ENCODE measurements around the gene NLRP4.

DNA sequence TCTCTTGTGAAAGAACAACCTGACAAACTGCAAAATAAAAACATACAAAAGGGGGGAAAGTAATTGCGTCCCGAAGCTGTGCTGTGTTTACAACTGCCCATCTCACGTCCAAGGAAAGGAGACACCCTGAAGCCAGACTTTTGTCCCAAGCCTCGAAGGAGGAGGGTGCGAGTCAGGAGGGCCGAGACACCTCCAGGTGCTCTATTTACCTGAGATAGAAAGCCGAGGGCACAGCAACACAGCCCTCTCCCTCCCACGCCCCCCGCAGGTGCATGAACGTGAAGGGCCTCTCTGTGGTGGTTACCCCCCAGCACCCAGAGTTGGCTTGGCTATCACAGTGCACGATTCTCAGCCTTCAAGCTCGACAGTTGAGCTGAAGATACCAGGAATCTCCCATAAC lies 62.6 kb downstream of the NLRP4 start:
- no peak for TF ChIP-seq POLR2A (IDR thresholded peaks at IDR 0.05)
- no peak for TF ChIP-seq CTCF (IDR thresholded peaks at IDR 0.05)

Data from ovary (tissue), 3 donors.